H1 (cell line): Measurements from ENCODE around the gene NDUFA5. TPM values are rescaled to one million over a fixed set of nuclear protein-coding genes. Genes with fewer than 3 reads are reported as not detected.

Source experiments
- ASH2L ChIP-seq: fragments of 200-600, 300-600 bp; sonication (generic); IDR thresholded peaks from one replicate; pipeline ENCODE4 v1.7.1; 2017; ENCODE audit warnings: low read length
- BCL11A ChIP-seq, 2 experiments: IDR thresholded peaks; one replicate each; pipeline ENCODE4 v1.6.1; 2011; ENCODE audit warnings: low read depth in 2 of 2, low read length in 2 of 2, mild to moderate bottlenecking in 2 of 2
- CHD1 ChIP-seq: IDR thresholded peaks from 2 replicates; pipeline ENCODE4 v1.6.1; 2012; ENCODE audit warnings: low read depth, low read length, improper control_type of control experiment
- CHD7 ChIP-seq: fragments of 300-600 bp; sonication (generic); IDR thresholded peaks from 2 replicates; pipeline ENCODE4 v1.7.1; 2012; ENCODE audit warnings: low read length, moderate library complexity, mild to moderate bottlenecking, inconsistent platforms; ENCODE audit not compliant: insufficient replicate concordance
- CTBP2 ChIP-seq: IDR thresholded peaks from 2 replicates; pipeline ENCODE4 v1.7.0; 2011; ENCODE audit warnings: borderline replicate concordance, mild to moderate bottlenecking, moderate library complexity, mixed read lengths, low read length; ENCODE audit not compliant: insufficient read depth, insufficient read length
- MAFK ChIP-seq: IDR thresholded peaks from 2 replicates; pipeline ENCODE4 v1.6.1; 2012; ENCODE audit warnings: low read depth, mild to moderate bottlenecking, improper control_type of control experiment, low read length
- NRF1 ChIP-seq: IDR thresholded peaks from 2 replicates; pipeline ENCODE4 v1.6.1; 2011; ENCODE audit warnings: mild to moderate bottlenecking, low read depth, low read length, improper control_type of control experiment
- POU5F1 ChIP-seq: IDR thresholded peaks from 2 replicates; pipeline ENCODE4 v1.6.1; 2011; ENCODE audit warnings: low read depth, mild to moderate bottlenecking, low read length, moderate library complexity
- RBBP5 ChIP-seq: IDR thresholded peaks from 2 replicates; pipeline ENCODE4 v1.7.1; 2012; ENCODE audit warnings: low read depth, mild to moderate bottlenecking, inconsistent platforms, low read length, moderate library complexity, borderline replicate concordance
- SIRT6 ChIP-seq: IDR thresholded peaks from one replicate; pipeline ENCODE4 v1.7.1; 2012; ENCODE audit warnings: low read length, inconsistent platforms
- SIX5 ChIP-seq: IDR thresholded peaks from 2 replicates; pipeline ENCODE4 v1.6.1; 2011; ENCODE audit warnings: mild to moderate bottlenecking, low read depth, low read length
- SP2 ChIP-seq: IDR thresholded peaks from 2 replicates; pipeline ENCODE4 v1.6.1; 2012; ENCODE audit warnings: mild to moderate bottlenecking, low read length, inconsistent platforms
- SUZ12 ChIP-seq: fragments of 200-600 bp; sonication (generic); IDR thresholded peaks from 2 replicates; pipeline ENCODE4 v1.6.1; 2012; ENCODE audit warnings: mild to moderate bottlenecking, inconsistent platforms, low read length, moderate library complexity, mixed read lengths
- polyA plus RNA-seq, 7 experiments: library from polyadenylated mRNA; depleted of rRNA in 3 of 7; stranded (reverse) in 5 of 7; unstranded in 2 of 7; fragments of >200 nt in 5 of 7; fragments of 200-250 nt in 2 of 7; gene quantifications; 1 replicate in 5 of 7; 2 replicates in 1 of 7; 4 replicates in 1 of 7; pipeline versions ENCODE4 v1.2.1 to v1.2.3, GENCODE V29; 2011 to 2013; ENCODE audit warnings: missing spikeins in 2 of 7, mixed read lengths in 2 of 7
- total RNA-seq: library from RNA; stranded (reverse); fragmentation: NEBNext Ultra II Directional; extraction: Animal tissue kit (Norgen Biotek cat#: 25700); gene quantifications from 2 replicates; pipeline ENCODE4 v1.2.1, GENCODE V29; 2021

NDUFA5 gene
- total and polyA plus RNA-seq, 2 of the 8 experiments (the other 6 are each of a cell fraction or from before 2014, with no cell fraction given): 7.6 to 76.3 TPM

GRCh38 chr7:123533553-123533917, 24.1 kb downstream of the NDUFA5 start (continued):
- TF ChIP-seq CHD7: no peak
- no peak for TF ChIP-seq ASH2L
- TF ChIP-seq CTBP2: no peak
- no peak for TF ChIP-seq SIX5
- TF ChIP-seq NRF1: no peak
- TF ChIP-seq CHD1: no peak
- TF ChIP-seq SP2: no peak
- TF ChIP-seq MAFK: no peak
- no peak for TF ChIP-seq POU5F1
- no peak for TF ChIP-seq RBBP5
- no peak for TF ChIP-seq SUZ12
- TF ChIP-seq SIRT6: no peak
- TF ChIP-seq BCL11A (IDR thresholded peaks at IDR 0.05; ENCODE audit: low read depth in 2 of 2, low read length in 2 of 2): no peak
